Heart left ventricle (tissue), 16 donors: ENCODE results near the gene ENTPD8. TPM values are rescaled to one million over a fixed set of nuclear protein-coding genes. Genes with fewer than 3 reads are reported as not detected.
"Not testable (repeated sequence)": the region's sequence is repeated elsewhere in the genome, so short reads cannot be mapped to it uniquely, and the experiment has no call there.

ENCODE experiments used
- ATAC-seq, 4 donors: fragments of 200-7000 bp; cut with Tn5 transposase; one replicate each; pipeline ENCODE4 v1.9.1; 2020 to 2022; ENCODE audit warnings: moderate library complexity in 4 of 4, mild to moderate bottlenecking in 3 of 4, moderate number of reproducible peaks in 1 of 4
- DNase-seq, 5 donors: peaks; one replicate each; pipeline ENCODE4 v3.0.0-alpha.2; 2020
- H3K27ac ChIP-seq, 12 donors: fragments of 200-600 bp; sonication (generic) in 4 of 12; one replicate each; pipeline versions ENCODE4 v1.5.0 to v1.8.0; 2016 to 2022; ENCODE audit warnings: mild to moderate bottlenecking in 2 of 12
- H3K27me3 ChIP-seq, 9 donors: fragments of 200-600 bp; sonication (generic) in 2 of 9; one replicate each; pipeline versions ENCODE4 v1.5.1 to v1.8.0; 2016 to 2022; ENCODE audit warnings: mild to moderate bottlenecking in 3 of 9
- H3K36me3 ChIP-seq, 9 donors: fragments of 200-600 bp; sonication (generic) in 2 of 9; one replicate each; pipeline versions ENCODE4 v1.5.0 to v1.8.0; 2018 to 2022; ENCODE audit warnings: mild to moderate bottlenecking in 2 of 9
- H3K4me1 ChIP-seq, 12 donors: fragments of 200-600 bp; sonication (generic) in 4 of 12; one replicate each; pipeline versions ENCODE4 v1.5.0 to v1.8.0; 2016 to 2022; ENCODE audit warnings: mild to moderate bottlenecking in 3 of 12
- H3K4me3 ChIP-seq, 12 donors: fragments of 200-600 bp; sonication (generic) in 4 of 12; one replicate each; pipeline versions ENCODE4 v1.5.0 to v1.8.0; 2017 to 2022; ENCODE audit warnings: mild to moderate bottlenecking in 9 of 12, moderate library complexity in 4 of 12
- H3K9me3 ChIP-seq, 12 donors: fragments of 200-600 bp; sonication (generic) in 4 of 12; one replicate each; pipeline versions ENCODE4 v1.5.0 to v1.8.0; 2016 to 2022; ENCODE audit warnings: mild to moderate bottlenecking in 1 of 12
- CTCF ChIP-seq, 12 donors: fragments of 200-600 bp; sonication (generic) in 4 of 12; IDR thresholded peaks; one replicate each; pipeline versions ENCODE4 v1.5.0 to v1.8.0; 2018 to 2022; ENCODE audit warnings: antibody characterized with exemption in 12 of 12, mild to moderate bottlenecking in 5 of 12
- POLR2A ChIP-seq, 2 donors: fragments of 450-650 bp; IDR thresholded peaks; one replicate each; pipeline ENCODE4 v1.6.1; 2017; ENCODE audit warnings: antibody characterized with exemption in 2 of 2, mild to moderate bottlenecking in 2 of 2, moderate library complexity in 2 of 2
- WGBS, 4 donors: extraction: QIAGEN DNeasy Blood & Tissue Kit in 2 of 4; methylation state at CpG; one replicate each; pipeline versions ENCODE4 v1.1.5 to v1.1.7; 2013 to 2018; 5-methylcytosine and 5-hydroxymethylcytosine counted together
- intact Hi-C, 10 donors: fragments of 100-400 bp; cut with DNase I; formaldehyde crosslinking; loops; one replicate each; pipeline versions ENCODE4 v1.11.1 to v1.14.2; 2022
- polyA plus RNA-seq, 2 donors: library from polyadenylated mRNA; stranded (reverse); fragments of 200-250 nt; gene quantifications; one replicate each; pipeline ENCODE4 v1.2.3, GENCODE V29; 2013
- total RNA-seq, 9 donors: library from RNA; depleted of rRNA in 2 of 9; stranded (reverse); fragments of >200 nt in 2 of 9; fragmentation: NEBNext Ultra II Directional in 3 of 9; extraction: Animal tissue kit (Norgen Biotek cat#: 25700) in 3 of 9; gene quantifications; one replicate each; pipeline versions ENCODE4 v1.1.0 to v1.2.4, GENCODE V29; 2016 to 2023
- donor health status: ischemic (EF 13 %, LVEDD 7.1; RV severe dilation, severe dysfunction).
- donor health status: healthy with polysubstance abuse.
- donor health status: DM: no; HTN: yes; CAD: no.
- donor health status: DM: no; HTN: no; CAD: no.
- donor health status: ischemic (EF 25% LVEDD 6.9; RV normal size, moderate dysfunction).
- donor health status: ischemic (EF 25% LVEDD 5.7; RV mildly dilated, moderate dysfunction).
- donor health status: healthy.
- donor health status: DM: yes; HTN: yes; CAD: no.
- donor health status: ischemic (EF 35%, LVEDD 5.7; RV mildly dilated, moderate dysfunction).
- donor health status: nonischemic (EF 11% LVEDD 7.7; RV severe dilation, severe dysfunction).
- donor health status: DM: yes; HTN: yes; CAD: no.
- donor health status: PGD.
- donor health status: ischemic (EF 29% LVEDD 5.4; RV normal size, mild dysfunction).
- donor health status: nonischemic (EF 23%, LVEDD 6.1; RV moderate dilation, normal function).

ENTPD8 gene
- total and polyA plus RNA-seq, 11 donors = not detected

- Histone ChIP-seq H3K9me3 (no peaks in the 10 kb centered on the region), H3K27ac (no peak overlapping the region), H3K36me3 (peaks cover 0 to 29% (median 3%) of the 10 kb centered on the region in 9 donors), H3K27me3 (no peaks in the 10 kb centered on the region), H3K4me3 (peak overlapping the region in 8 of 12 donors; percentile 18 to 47 (median 38)), H3K4me1 (peaks cover 0 to 25% (median 11%) of the 10 kb centered on the region in 12 donors)
- intact Hi-C loops = no loop called here
- TF ChIP-seq POLR2A (IDR thresholded peaks at IDR 0.05) = no peak
- no peak for TF ChIP-seq CTCF (IDR thresholded peaks at IDR 0.05)
- ATAC-seq (peak in 1 of 4 donors; percentile 2), DNase-seq (peak in 4 of 5 donors; percentile 29 to 72 (median 36))
- WGBS, 4 donors = 90 to 94% (median 90%) methylated on average over 38 to 43 of the region's 43 CpGs
Measured at GRCh38 chr9:137452761-137453642, 11.8 kb upstream of the ENTPD8 start.

GRCh38 chr9:137452006-137452760, 11.0 kb upstream of the ENTPD8 start:
- ATAC-seq (no peak), DNase-seq (peak in 4 of 5 donors; percentile 17 to 60 (median 25))
- H3K9me3 ChIP-seq = no peaks in the 10 kb centered on the region
- intact Hi-C loops = no loop called here
- TF ChIP-seq CTCF (IDR thresholded peaks at IDR 0.05) (no peak), POLR2A (IDR thresholded peaks at IDR 0.05) (no peak)
- WGBS, 4 donors = 93 to 95% (median 93%) methylated on average over 15 to 17 of the region's 17 CpGs
- H3K36me3 ChIP-seq = peaks cover 0 to 26% (median 3%) of the 10 kb centered on the region in 9 donors
- no peak overlapping the region for H3K4me3 ChIP-seq
- H3K27ac ChIP-seq = no peak overlapping the region
- H3K27me3 ChIP-seq = no peaks in the 10 kb centered on the region
- H3K4me1 ChIP-seq = peaks cover 0 to 22% (median 11%) of the 10 kb centered on the region in 12 donors

GRCh38 chr9:137451264-137452005, 10.3 kb upstream of the ENTPD8 start:
- ATAC-seq, H3K27me3 ChIP-seq, intact Hi-C loops, H3K9me3 ChIP-seq, H3K27ac ChIP-seq, H3K4me3 ChIP-seq: not testable (repeated sequence)
- 84 to 92% (median 88%) methylated on average over 8 to 20 of the region's 31 CpGs for WGBS, 4 donors
- DNase-seq = peak in 2 of 5 donors; percentile 2 to 19
- Histone ChIP-seq H3K36me3 (peaks cover 0 to 19% (median 3%) of the 10 kb centered on the region in 9 donors), H3K4me1 (peaks cover 0 to 22% (median 11%) of the 10 kb centered on the region in 12 donors)

- H3K27ac ChIP-seq, H3K4me3 ChIP-seq, intact Hi-C loops, ATAC-seq, H3K9me3 ChIP-seq, H3K27me3 ChIP-seq: not testable (repeated sequence)
- H3K36me3 ChIP-seq = peaks cover 0 to 16% (median 3%) of the 10 kb centered on the region in 9 donors
- WGBS, 4 donors = 83 to 91% (median 88%) methylated on average over 21 to 24 of the region's 24 CpGs
- peak in 3 of 5 donors; percentile 19 to 28 (median 20) for DNase-seq
- H3K4me1 ChIP-seq = peaks cover 0 to 27% (median 11%) of the 10 kb centered on the region in 12 donors
Measured at GRCh38 chr9:137450539-137451222, 9.5 kb upstream of the ENTPD8 start.
